Cortex of kidney (tissue), 1 donor: ENCODE data around the gene TFB2M.
"Not testable (repeated sequence)": the region's sequence is repeated elsewhere in the genome, so short reads cannot be mapped to it uniquely, and the experiment has no call there.

ENCODE experiments used
- DNase-seq: peaks from one replicate; lab custom pipeline; 2025; lab: John Stamatoyannopoulos, UW

Gene TFB2M

GRCh38 chr1:246566128-246566812 is at the start of gene TFB2M, which contains the start of gene CNST:
TFB2M (minus strand) TSS chr1:246566261; CDS start chr1:246566138, 123 bp downstream.
CNST (plus strand) TSS chr1:246566456; CDS start chr1:246591563, 25,107 bp downstream.
- peak; percentile 74 for DNase-seq

- DNase-seq = no peak
Measured at GRCh38 chr1:246613096-246613758, 47.2 kb upstream of the TFB2M start.

GRCh38 chr1:246609632-246610031 is 43.6 kb upstream of the TFB2M start:
- no peak for DNase-seq

- DNase-seq = no peak
Measured at GRCh38 chr1:246608616-246609376, 42.7 kb upstream of the TFB2M start.

GRCh38 chr1:246607462-246607861 is 41.4 kb upstream of the TFB2M start:
- no peak for DNase-seq

GRCh38 chr1:246605231-246605630 is 39.2 kb upstream of the TFB2M start:
- DNase-seq = not testable (repeated sequence)

- no peak for DNase-seq
Measured at GRCh38 chr1:246602194-246602593, 36.1 kb upstream of the TFB2M start.

- no peak for DNase-seq
Measured at GRCh38 chr1:246600579-246600978, 34.5 kb upstream of the TFB2M start.

- DNase-seq = no peak
Measured at GRCh38 chr1:246599315-246599714, 33.3 kb upstream of the TFB2M start.

- DNase-seq = no peak
Measured at GRCh38 chr1:246597971-246598370, 31.9 kb upstream of the TFB2M start.

GRCh38 chr1:246597340-246597739 is 31.3 kb upstream of the TFB2M start:
- no peak for DNase-seq

GRCh38 chr1:246595146-246595545 is 29.1 kb upstream of the TFB2M start:
- no peak for DNase-seq

- DNase-seq = no peak
Measured at GRCh38 chr1:246592695-246593094, 26.6 kb upstream of the TFB2M start.

- no peak for DNase-seq
Measured at GRCh38 chr1:246591958-246592357, 25.9 kb upstream of the TFB2M start.

- no peak for DNase-seq
Measured at GRCh38 chr1:246591504-246591903, 25.4 kb upstream of the TFB2M start.

GRCh38 chr1:246591047-246591446 is 25.0 kb upstream of the TFB2M start:
- no peak for DNase-seq

GRCh38 chr1:246589919-246590318 is 23.9 kb upstream of the TFB2M start:
- not testable (repeated sequence) for DNase-seq

GRCh38 chr1:246588159-246588721 is 22.2 kb upstream of the TFB2M start:
- no peak for DNase-seq

GRCh38 chr1:246587606-246588005 is 21.5 kb upstream of the TFB2M start:
- DNase-seq = no peak

- DNase-seq = no peak
Measured at GRCh38 chr1:246587032-246587431, 21.0 kb upstream of the TFB2M start.

- DNase-seq = no peak
Measured at GRCh38 chr1:246583448-246584185, 17.6 kb upstream of the TFB2M start.

GRCh38 chr1:246583056-246583440 is 17.0 kb upstream of the TFB2M start:
- DNase-seq = no peak
